GM12872 (cell line): ENCODE results near the gene MSRB2.

Experiments
- TF ChIP-seq, protein P1 (sequence below): IDR thresholded peaks from 3 replicates; pipeline ENCODE4 v1.5.1; 2011; ENCODE audit warnings: low read depth, mild to moderate bottlenecking, low read length, moderate library complexity; ENCODE audit not compliant: insufficient read depth

The MSRB2 gene

GRCh38 chr10:23095404-23095965, at the start of gene MSRB2:
Gene MSRB2, plus strand, starts transcription at chr10:23095579. Its CDS starts 30 bp downstream, at chr10:23095609.
- TF ChIP-seq, protein P1, sequence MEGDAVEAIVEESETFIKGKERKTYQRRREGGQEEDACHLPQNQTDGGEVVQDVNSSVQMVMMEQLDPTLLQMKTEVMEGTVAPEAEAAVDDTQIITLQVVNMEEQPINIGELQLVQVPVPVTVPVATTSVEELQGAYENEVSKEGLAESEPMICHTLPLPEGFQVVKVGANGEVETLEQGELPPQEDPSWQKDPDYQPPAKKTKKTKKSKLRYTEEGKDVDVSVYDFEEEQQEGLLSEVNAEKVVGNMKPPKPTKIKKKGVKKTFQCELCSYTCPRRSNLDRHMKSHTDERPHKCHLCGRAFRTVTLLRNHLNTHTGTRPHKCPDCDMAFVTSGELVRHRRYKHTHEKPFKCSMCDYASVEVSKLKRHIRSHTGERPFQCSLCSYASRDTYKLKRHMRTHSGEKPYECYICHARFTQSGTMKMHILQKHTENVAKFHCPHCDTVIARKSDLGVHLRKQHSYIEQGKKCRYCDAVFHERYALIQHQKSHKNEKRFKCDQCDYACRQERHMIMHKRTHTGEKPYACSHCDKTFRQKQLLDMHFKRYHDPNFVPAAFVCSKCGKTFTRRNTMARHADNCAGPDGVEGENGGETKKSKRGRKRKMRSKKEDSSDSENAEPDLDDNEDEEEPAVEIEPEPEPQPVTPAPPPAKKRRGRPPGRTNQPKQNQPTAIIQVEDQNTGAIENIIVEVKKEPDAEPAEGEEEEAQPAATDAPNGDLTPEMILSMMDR: no peak

GRCh38 chr10:23046027-23046426, 49.4 kb upstream of the MSRB2 start:
- TF ChIP-seq, protein P1: no peak

DNA sequence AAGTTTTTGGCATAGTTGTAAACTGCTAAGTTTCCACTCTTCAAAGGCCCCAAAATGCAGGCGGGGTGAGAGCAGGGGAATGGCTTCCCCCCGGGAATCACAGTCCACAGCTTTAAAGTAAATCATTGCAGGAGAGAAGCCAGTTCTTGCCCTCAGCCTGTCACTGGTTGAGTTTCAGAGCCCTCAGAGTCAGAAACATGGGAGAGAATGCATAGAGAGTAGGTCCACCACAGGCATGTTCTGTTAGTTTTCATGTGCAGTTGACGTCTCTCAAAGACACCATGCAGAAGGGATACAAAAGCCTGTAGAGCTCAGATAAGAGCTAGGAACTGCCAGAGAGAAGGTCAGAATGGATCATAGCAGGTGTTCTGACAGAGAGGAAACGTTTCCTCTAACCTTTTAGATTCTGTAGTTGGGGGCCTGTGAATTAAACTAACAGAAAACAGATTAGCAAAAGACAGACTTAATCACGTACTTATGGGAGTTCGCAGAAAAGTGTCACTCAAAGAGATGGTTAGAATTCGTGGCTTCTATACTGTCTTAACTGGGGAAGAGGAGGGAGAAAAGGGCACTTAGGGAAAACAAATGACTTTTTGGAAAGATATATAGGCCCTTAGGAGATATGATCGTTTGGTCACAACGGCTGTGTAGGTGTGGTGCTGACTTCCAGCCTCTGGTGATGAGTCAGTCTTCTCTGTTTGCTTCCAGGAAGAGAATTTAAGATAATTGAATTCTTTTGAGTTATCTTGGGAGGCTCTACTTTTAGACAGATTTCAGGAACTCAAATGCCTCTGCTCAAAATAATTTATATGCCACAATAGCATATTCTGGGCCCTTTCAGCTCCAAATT, 48.0 kb upstream of the MSRB2 start:
- TF ChIP-seq, protein P1: no peak

DNA sequence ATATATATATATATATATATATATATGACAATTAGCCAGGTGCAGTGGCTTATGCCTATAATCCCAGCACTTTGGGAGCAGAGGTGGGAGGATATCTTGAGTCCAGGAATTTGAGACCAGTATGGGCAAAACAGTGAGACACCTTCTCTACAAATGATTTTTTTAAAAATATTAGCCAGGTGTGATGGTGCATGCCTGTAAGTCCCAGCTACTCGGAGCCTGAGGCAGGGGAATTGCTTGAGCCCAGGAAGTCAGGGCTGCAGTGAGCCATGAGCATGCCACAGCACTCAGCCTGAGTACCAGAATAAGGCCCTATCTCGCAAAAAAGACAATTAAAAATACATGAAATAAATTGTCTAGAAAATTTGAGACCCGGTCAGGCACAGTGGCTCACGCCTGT, 47.2 kb upstream of the MSRB2 start:
- TF ChIP-seq, protein P1: no peak

DNA sequence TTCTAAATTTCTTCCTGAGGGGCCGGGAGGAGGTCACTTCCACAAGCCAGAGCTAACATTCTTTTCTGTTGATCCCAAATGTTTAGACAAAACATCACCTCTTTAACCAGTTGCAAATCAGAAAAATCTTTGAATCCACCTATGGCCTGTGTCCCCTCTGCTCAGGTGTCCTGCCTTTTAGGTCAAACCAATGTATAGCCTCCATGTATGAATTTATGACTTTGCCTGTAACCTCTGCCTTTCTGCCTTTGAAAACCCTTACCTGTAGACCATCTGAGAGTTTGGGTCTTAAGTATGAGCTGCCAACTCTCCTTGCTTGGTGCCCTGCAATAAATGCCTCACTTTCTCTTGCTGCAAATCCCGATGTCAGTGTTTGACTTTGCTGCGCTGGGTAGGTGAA, 44.1 kb upstream of the MSRB2 start:
- TF ChIP-seq, protein P1: no peak

GRCh38 chr10:23051855-23052331, 43.5 kb upstream of the MSRB2 start:
- TF ChIP-seq, protein P1: no peak

DNA sequence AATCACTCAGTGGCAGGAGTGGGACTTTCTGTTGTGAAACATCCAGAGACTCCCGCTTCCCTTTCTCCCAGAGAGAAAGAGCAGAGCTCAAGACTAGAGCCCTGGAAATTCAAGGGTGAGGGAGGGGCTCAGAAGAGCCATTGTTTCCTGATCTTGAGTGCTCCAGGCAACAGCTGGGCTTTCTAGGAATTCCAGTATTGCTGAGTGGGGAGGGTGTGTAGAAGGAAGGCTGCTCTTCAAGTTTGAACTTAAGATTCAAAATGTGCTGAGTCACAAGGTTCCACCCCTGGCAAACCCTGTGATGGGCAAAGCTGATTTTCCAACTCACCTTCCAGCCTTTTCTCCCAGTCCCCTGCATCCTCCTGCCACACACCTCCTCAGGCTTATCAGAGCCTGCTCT, 42.3 kb upstream of the MSRB2 start:
- TF ChIP-seq, protein P1: no peak
